AG09309 (cell line): ENCODE measurements around the gene FADS2.

Experiments used
- DNase-seq: peaks from one replicate; pipeline ENCODE4 v3.0.0-alpha.2; 2010; ENCODE audit warnings: low read depth
- H3K4me3 ChIP-seq: 2 replicates; pipeline ENCODE4 v1.5.1; 2011; ENCODE audit warnings: mild to moderate bottlenecking, low read depth, low read length, moderate library complexity; ENCODE audit not compliant: control insufficient read depth
- TF ChIP-seq, protein P1 (sequence below): IDR thresholded peaks from 2 replicates; pipeline ENCODE4 v1.5.1; 2011; ENCODE audit warnings: mild to moderate bottlenecking, low read depth, low read length, inconsistent platforms; ENCODE audit not compliant: insufficient read depth, control insufficient read depth; ENCODE audit errors: missing control alignments

FADS2 gene

DNA sequence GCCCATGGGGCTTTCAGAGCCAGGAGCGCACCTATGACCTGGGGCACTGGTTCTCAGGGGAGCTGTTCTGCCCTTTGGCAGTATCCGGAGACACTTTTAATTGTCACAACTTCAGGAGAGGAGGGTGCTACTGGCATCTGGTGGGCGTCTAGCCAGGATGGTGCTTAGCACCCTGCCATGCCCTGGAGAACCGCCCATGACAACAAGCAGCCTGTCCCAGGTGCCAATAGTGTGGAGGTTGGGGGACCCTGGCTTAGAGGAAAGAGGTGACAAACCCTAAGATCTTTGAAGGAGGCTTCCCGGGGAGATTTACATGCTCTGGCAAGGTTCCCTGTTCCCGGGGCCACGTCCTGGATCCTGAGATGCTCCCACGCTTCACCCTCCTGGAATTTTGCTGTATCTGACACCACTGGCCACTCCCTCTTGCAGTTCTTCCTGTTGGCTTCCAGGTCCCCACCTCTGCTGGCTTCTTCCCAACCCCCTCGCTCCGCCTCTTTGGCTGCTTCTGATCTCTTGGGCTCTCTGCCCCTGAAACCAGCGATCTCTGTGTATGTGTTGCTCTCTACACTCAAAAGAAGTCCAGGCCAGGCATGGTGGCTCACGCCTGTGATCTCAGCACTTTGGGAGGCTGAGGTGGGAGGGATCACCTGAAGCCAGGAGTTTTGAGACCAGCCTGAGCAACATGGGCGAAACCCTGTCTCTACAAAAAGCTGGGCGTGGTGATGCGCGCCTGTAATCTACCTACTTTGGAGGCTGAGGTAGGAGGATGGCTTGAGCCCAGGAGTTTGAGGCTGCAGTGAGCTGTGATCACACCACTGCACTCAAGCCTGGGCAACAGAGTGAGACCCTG is 32.2 kb downstream of the FADS2 start:
- TF ChIP-seq, protein P1, sequence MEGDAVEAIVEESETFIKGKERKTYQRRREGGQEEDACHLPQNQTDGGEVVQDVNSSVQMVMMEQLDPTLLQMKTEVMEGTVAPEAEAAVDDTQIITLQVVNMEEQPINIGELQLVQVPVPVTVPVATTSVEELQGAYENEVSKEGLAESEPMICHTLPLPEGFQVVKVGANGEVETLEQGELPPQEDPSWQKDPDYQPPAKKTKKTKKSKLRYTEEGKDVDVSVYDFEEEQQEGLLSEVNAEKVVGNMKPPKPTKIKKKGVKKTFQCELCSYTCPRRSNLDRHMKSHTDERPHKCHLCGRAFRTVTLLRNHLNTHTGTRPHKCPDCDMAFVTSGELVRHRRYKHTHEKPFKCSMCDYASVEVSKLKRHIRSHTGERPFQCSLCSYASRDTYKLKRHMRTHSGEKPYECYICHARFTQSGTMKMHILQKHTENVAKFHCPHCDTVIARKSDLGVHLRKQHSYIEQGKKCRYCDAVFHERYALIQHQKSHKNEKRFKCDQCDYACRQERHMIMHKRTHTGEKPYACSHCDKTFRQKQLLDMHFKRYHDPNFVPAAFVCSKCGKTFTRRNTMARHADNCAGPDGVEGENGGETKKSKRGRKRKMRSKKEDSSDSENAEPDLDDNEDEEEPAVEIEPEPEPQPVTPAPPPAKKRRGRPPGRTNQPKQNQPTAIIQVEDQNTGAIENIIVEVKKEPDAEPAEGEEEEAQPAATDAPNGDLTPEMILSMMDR = no peak
- no peak for DNase-seq
- H3K4me3 ChIP-seq = no peak overlapping the region

DNA sequence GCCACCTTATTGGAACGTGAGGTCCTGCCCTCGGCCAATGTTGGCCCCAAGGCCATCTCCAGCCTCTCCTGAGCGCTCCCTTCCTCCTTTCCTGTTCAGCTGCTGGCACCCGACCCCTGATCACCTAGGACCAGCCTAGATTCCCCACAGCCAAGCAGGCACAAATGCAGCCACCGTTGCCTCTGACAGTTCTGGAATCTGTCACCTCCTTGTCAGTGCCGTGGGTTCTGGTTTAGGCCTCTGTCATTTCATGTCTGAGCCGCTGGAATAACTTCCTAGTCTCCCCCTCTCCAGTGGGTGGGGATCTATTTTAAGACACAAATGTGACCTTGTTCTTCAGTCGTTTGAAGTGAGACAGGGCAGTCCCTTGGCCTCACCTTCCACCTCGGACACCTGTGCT is 33.5 kb downstream of the FADS2 start:
- no peak overlapping the region for H3K4me3 ChIP-seq
- DNase-seq = no peak
- TF ChIP-seq, protein P1 = no peak

DNA sequence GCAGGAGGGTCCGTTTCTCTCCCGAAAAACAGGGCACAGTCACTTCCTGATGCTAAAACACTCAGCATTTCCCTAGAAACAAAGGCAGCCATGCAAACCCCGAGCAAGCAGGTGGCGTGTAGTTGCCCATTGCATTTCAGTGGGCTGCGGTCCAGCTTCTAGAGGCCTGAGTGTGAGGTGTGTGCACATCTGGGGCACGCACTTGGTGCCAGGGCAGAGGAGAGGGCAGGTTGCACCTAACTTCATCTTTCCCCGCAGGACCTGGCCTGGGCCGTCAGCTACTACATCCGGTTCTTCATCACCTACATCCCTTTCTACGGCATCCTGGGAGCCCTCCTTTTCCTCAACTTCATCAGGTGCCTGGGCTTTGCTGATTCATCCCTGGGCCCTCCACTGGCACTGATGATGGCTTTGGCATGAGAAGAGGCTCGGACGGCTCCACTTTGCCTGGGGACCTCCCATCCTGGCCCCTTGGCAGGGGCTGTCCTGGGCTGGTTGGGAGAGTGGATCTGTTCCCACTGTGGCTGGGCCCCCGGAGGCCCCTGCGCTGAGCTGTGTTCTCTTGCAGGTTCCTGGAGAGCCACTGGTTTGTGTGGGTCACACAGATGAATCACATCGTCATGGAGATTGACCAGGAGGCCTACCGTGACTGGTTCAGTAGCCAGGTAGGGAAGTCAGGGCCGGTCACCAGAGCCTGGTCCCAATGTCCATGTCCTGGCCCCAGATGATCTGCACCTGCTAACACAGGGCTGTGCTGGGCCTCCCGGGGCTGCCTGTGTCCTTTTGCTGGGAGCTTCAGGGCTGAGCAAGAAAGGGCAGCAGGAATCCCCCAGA is 34.8 kb downstream of the FADS2 start:
- DNase-seq = no peak
- no peak overlapping the region for H3K4me3 ChIP-seq
- TF ChIP-seq, protein P1 = no peak

DNA sequence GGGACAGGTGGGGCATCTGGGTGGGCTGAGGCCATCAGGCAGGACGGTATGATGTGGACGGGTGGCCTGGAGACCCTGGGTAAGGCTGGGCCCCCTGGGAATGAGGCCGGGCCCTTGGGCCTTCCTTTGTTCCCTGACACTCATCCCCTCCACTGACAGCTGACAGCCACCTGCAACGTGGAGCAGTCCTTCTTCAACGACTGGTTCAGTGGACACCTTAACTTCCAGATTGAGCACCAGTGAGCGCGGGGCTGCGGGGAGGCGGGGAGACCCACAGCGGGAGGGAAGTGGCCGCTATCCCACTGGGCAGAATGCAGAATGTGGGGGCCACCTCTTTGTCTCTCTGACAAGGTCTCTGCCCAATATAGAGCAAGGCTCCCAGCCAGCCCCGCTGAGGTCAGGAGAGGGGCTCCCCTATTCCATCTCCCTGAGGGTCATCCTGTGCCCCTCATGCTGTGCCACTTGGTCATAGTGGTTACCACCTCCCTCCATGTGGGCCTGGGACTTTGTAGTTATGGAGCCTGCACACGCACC is 35.5 kb downstream of the FADS2 start:
- no peak for DNase-seq
- TF ChIP-seq, protein P1 = no peak
- no peak overlapping the region for H3K4me3 ChIP-seq

DNA sequence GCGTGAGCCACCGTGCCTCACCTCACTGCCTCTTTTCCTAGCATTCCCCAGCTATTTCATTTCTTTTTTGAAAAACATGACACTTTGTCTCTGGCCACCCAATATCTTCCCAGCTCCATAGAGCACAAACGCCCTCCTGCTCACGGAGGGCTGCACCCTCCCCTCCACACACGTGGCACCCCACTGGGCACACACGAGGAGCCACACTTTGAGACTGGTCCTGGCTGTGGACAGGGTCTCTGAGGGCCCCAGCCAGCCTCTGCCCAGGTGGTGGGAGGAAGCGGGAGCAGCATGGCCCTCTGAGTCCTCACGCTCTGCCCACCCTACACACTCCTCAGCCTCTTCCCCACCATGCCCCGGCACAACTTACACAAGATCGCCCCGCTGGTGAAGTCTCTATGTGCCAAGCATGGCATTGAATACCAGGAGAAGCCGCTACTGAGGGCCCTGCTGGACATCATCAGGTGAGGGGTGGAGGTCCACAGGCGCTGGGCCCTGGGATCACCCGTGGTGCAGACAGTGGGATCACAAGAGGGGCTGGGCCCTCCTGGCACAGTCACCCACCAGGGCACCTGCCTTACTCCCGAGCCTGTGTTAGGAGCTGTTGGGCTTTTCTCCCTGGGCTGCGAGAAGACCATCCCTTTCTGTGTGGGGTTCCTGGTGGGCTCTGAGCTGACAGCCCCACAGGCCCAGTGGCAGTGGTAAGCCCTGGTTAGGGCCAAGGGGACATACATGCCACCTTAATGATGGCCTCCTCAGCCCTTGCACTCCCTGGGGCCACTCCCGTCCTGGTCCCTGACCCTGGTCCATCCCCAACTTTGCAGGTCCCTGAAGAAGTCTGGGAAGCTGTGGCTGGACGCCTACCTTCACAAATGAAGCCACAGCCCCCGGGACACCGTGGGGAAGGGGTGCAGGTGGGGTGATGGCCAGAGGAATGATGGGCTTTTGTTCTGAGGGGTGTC is 37.0 kb downstream of the FADS2 start:
- TF ChIP-seq, protein P1 = no peak
- no peak for DNase-seq
- no peak overlapping the region for H3K4me3 ChIP-seq
